Ovary (tissue), 9 donors: ENCODE data around the gene SLC35E3. TPM values are rescaled to one million over a fixed set of nuclear protein-coding genes. Genes with fewer than 3 reads are reported as not detected.

Source experiments
- DNase-seq, 5 donors: peaks; one replicate each; pipeline ENCODE4 v3.0.0-alpha.2; 2019 to 2020
- H3K27ac ChIP-seq, 2 donors: fragments of 200-600 bp; one replicate each; pipeline versions ENCODE4 v1.5.1 to v1.8.0; 2019 to 2022
- H3K27me3 ChIP-seq: fragments of 200-600 bp; one replicate; pipeline ENCODE4 v1.8.0; 2022
- H3K36me3 ChIP-seq: fragments of 200-600 bp; sonication (generic); one replicate; pipeline ENCODE4 v1.5.1; 2019
- H3K4me1 ChIP-seq: one replicate; pipeline ENCODE4 v1.8.1; 2013; ENCODE audit warnings: mild to moderate bottlenecking, moderate library complexity; ENCODE audit not compliant: insufficient read depth
- H3K4me3 ChIP-seq: fragments of 200-600 bp; sonication (generic); one replicate; pipeline ENCODE4 v1.5.1; 2017
- H3K9me3 ChIP-seq, 2 donors: fragments of 200-600 bp in 1 of 2; sonication (generic) in 1 of 2; one replicate each; pipeline versions ENCODE4 v1.5.1 to v1.8.1; 2013 to 2019; ENCODE audit warnings: mild to moderate bottlenecking in 1 of 2, moderate library complexity in 1 of 2
- CTCF ChIP-seq, 3 donors: fragments of 450-650 bp in 2 of 3; fragments of 200-600 bp in 1 of 3; IDR thresholded peaks; one replicate each; pipeline versions ENCODE4 v1.5.1 to v1.8.0; 2016 to 2022; ENCODE audit warnings: antibody characterized with exemption in 3 of 3, mild to moderate bottlenecking in 1 of 3
- EP300 ChIP-seq: sonication (generic); formaldehyde crosslinking; IDR thresholded peaks from one replicate; pipeline ENCODE4 v1.6.1; 2017; ENCODE audit warnings: antibody characterized with exemption
- POLR2A ChIP-seq: fragments of 450-650 bp; IDR thresholded peaks from one replicate; pipeline ENCODE4 v1.6.1; 2017; ENCODE audit warnings: antibody characterized with exemption, mild to moderate bottlenecking, moderate library complexity
- WGBS, 3 donors: extraction: QIAGEN DNeasy Blood & Tissue Kit in 1 of 3; methylation state at CpG; one replicate each; pipeline versions ENCODE4 v1.1.5 to v1.1.7; 2013 to 2017; 5-methylcytosine and 5-hydroxymethylcytosine counted together
- intact Hi-C, 4 donors: fragments of 100-400 bp; cut with DNase I; formaldehyde crosslinking; loops; one replicate each; pipeline versions ENCODE4 v1.11.0 to v1.15.1; 2022 to 2023
- polyA plus RNA-seq, 2 donors: library from polyadenylated mRNA; stranded (reverse); fragments of 200-250 nt in 1 of 2; fragments of 350-450 nt in 1 of 2; fragmentation: Illumina TruSeq in 1 of 2; extraction: RNeasy Lipid Tissue Mini Kit (QIAGEN cat#74804) in 1 of 2; gene quantifications; one replicate each; pipeline ENCODE4 v1.2.3, GENCODE V29; 2013 to 2014
- total RNA-seq, 7 donors: library from RNA; depleted of rRNA in 2 of 7; stranded (reverse); fragments of >200 nt in 2 of 7; fragmentation: NEBNext Ultra II Directional in 3 of 7; extraction: Animal tissue kit (Norgen Biotek cat#: 25700) in 3 of 7; gene quantifications; one replicate each; pipeline versions ENCODE4 v1.1.0 to v1.2.4, GENCODE V29; 2016 to 2023
- donor health status: DM: no; HTN: no; CAD: no; lungs with moderate emphysema.
- donor health status: DM: no; HTN: no; CAD: no.
- donor health status: Bipolar disorder and iron deficiency.
- donor health status: DM: yes; HTN: yes; CAD: no.
- donor health status: DM: no; HTN: no; CAD: no.
- donor health status: DM: yes; HTN: yes; CAD: no.

Gene SLC35E3
- total and polyA plus RNA-seq, 9 donors = 1.1 to 12.3 (median 8.1) TPM

- intact Hi-C loops = no loop called here
- no peak for TF ChIP-seq POLR2A
- no peak for TF ChIP-seq CTCF (IDR thresholded peaks at IDR 0.05)
- no peak for TF ChIP-seq EP300
- 91 to 93% (median 93%) methylated on average over 5 of the region's 5 CpGs for WGBS, 3 donors
- H3K4me3 ChIP-seq = no peak overlapping the region
- DNase-seq = no peak
- no peaks in the 10 kb centered on the region for H3K27me3 ChIP-seq
- no peaks in the 10 kb centered on the region for H3K4me1 ChIP-seq
- H3K27ac ChIP-seq = no peak overlapping the region
- no peaks in the 10 kb centered on the region for H3K36me3 ChIP-seq
- no peaks in the 10 kb centered on the region for H3K9me3 ChIP-seq
Observed at GRCh38 chr12:68824131-68824530, 78.2 kb downstream of the SLC35E3 start.

GRCh38 chr12:68824597-68825250 is 78.7 kb downstream of the SLC35E3 start:
- Histone ChIP-seq H3K27me3 (no peaks in the 10 kb centered on the region), H3K27ac (no peak overlapping the region), H3K4me1 (no peaks in the 10 kb centered on the region), H3K4me3 (no peak overlapping the region), H3K9me3 (no peaks in the 10 kb centered on the region), H3K36me3 (no peaks in the 10 kb centered on the region)
- intact Hi-C loops = no loop called here
- no peak for DNase-seq
- 93 to 95% (median 94%) methylated on average over 16 of the region's 16 CpGs for WGBS, 3 donors
- no peak for TF ChIP-seq CTCF (IDR thresholded peaks at IDR 0.05)
- TF ChIP-seq EP300 = no peak
- no peak for TF ChIP-seq POLR2A

GRCh38 chr12:68825569-68826217 is 79.7 kb downstream of the SLC35E3 start:
- Histone ChIP-seq H3K4me1 (no peaks in the 10 kb centered on the region), H3K9me3 (no peaks in the 10 kb centered on the region), H3K27me3 (no peaks in the 10 kb centered on the region), H3K4me3 (no peak overlapping the region), H3K27ac (no peak overlapping the region), H3K36me3 (no peaks in the 10 kb centered on the region)
- no peak for TF ChIP-seq EP300
- no peak for TF ChIP-seq POLR2A
- TF ChIP-seq CTCF (IDR thresholded peaks at IDR 0.05) = no peak
- DNase-seq = no peak
- intact Hi-C loops = no loop called here
- WGBS, 3 donors = 92 to 95% (median 92%) methylated on average over 11 of the region's 11 CpGs

GRCh38 chr12:68827895-68828671 is 82.1 kb downstream of the SLC35E3 start:
- H3K4me3 ChIP-seq = no peak overlapping the region
- intact Hi-C loops = no loop called here
- WGBS, 3 donors = 73 to 80% (median 77%) methylated on average over 5 of the region's 5 CpGs
- H3K36me3 ChIP-seq = no peaks in the 10 kb centered on the region
- H3K27me3 ChIP-seq = no peaks in the 10 kb centered on the region
- TF ChIP-seq CTCF (IDR thresholded peaks at IDR 0.05) (no peak), POLR2A (no peak), EP300 (no peak)
- H3K4me1 ChIP-seq = no peaks in the 10 kb centered on the region
- DNase-seq = no peak
- no peaks in the 10 kb centered on the region for H3K9me3 ChIP-seq
- no peak overlapping the region for H3K27ac ChIP-seq
